ENCODE results near the gene PERM1. TPM values are rescaled to one million over a fixed set of nuclear protein-coding genes. Genes with fewer than 3 reads are reported as not detected.

The PERM1 gene
- total RNA-seq, 1 donor from 2014 or later = not detected

GRCh38 chr1:945688-946556 lies 36.0 kb downstream of the PERM1 start:
- Mint-ChIP-seq H3K9me3 (ENCODE audit: unreplicated experiment) (no peaks in the 10 kb centered on the region), H3K4me3 (ENCODE audit: unreplicated experiment) (no peak overlapping the region), H3K4me1 (ENCODE audit: unreplicated experiment) (peaks cover 34% of the 10 kb centered on the region), H3K27me3 (ENCODE audit: unreplicated experiment) (no peaks in the 10 kb centered on the region), H3K27ac (ENCODE audit: unreplicated experiment) (peak overlapping the region; percentile 46), H3K36me3 (ENCODE audit: unreplicated experiment) (peaks cover 25% of the 10 kb centered on the region)
- no peak for DNase-seq (ENCODE audit: extremely low spot score, unreplicated experiment)
- TF ChIP-seq CTCF (IDR thresholded peaks at IDR 0.05) = no peak

GRCh38 chr1:944341-945325 lies 37.3 kb downstream of the PERM1 start:
- Mint-ChIP-seq H3K36me3 (ENCODE audit: unreplicated experiment) (peaks cover 18% of the 10 kb centered on the region), H3K9me3 (ENCODE audit: unreplicated experiment) (no peaks in the 10 kb centered on the region), H3K4me1 (ENCODE audit: unreplicated experiment) (peaks cover 38% of the 10 kb centered on the region), H3K4me3 (ENCODE audit: unreplicated experiment) (no peak overlapping the region), H3K27me3 (ENCODE audit: unreplicated experiment) (no peaks in the 10 kb centered on the region), H3K27ac (ENCODE audit: unreplicated experiment) (peak overlapping the region; percentile 75)
- no peak for TF ChIP-seq CTCF (IDR thresholded peaks at IDR 0.05)
- no peak for DNase-seq (ENCODE audit: extremely low spot score, unreplicated experiment)

- Mint-ChIP-seq H3K9me3 (ENCODE audit: unreplicated experiment) (no peaks in the 10 kb centered on the region), H3K4me1 (ENCODE audit: unreplicated experiment) (peaks cover 44% of the 10 kb centered on the region), H3K27me3 (ENCODE audit: unreplicated experiment) (no peaks in the 10 kb centered on the region), H3K36me3 (ENCODE audit: unreplicated experiment) (peaks cover 12% of the 10 kb centered on the region), H3K4me3 (ENCODE audit: unreplicated experiment) (no peak overlapping the region), H3K27ac (ENCODE audit: unreplicated experiment) (peak overlapping the region; percentile 75)
- no peak for TF ChIP-seq CTCF (IDR thresholded peaks at IDR 0.05)
- DNase-seq (ENCODE audit: extremely low spot score, unreplicated experiment) = no peak
Measured at GRCh38 chr1:943545-944340, 38.1 kb downstream of the PERM1 start.

GRCh38 chr1:942864-943533 lies 38.9 kb downstream of the PERM1 start:
- TF ChIP-seq CTCF (IDR thresholded peaks at IDR 0.05) = no peak
- no peak for DNase-seq (ENCODE audit: extremely low spot score, unreplicated experiment)
- Mint-ChIP-seq H3K36me3 (ENCODE audit: unreplicated experiment) (peaks cover 12% of the 10 kb centered on the region), H3K27ac (ENCODE audit: unreplicated experiment) (peak overlapping the region; percentile 31), H3K4me1 (ENCODE audit: unreplicated experiment) (peaks cover 51% of the 10 kb centered on the region), H3K9me3 (ENCODE audit: unreplicated experiment) (no peaks in the 10 kb centered on the region), H3K4me3 (ENCODE audit: unreplicated experiment) (no peak overlapping the region), H3K27me3 (ENCODE audit: unreplicated experiment) (no peaks in the 10 kb centered on the region)
